OCI-LY7 (cell line): Measurements from ENCODE around the gene IL2RG. TPM values are rescaled to one million over a fixed set of nuclear protein-coding genes. Genes with fewer than 3 reads are reported as not detected.
A peak's percentile ranks its signal among the peaks of the same experiment; 100 is the strongest.

ENCODE experiments used
- BruUV-seq: library from RNA; stranded (reverse); fragments of 400-500 nt; replicated peaks from 2 replicates; lab custom pipeline; 2021; lab: Mats Ljungman, UMichigan
- CTCF ChIA-PET: fragments of 300-600 bp; sonication (Branson Sonifier 250); formaldehyde crosslinking; loops from one replicate; lab custom pipeline; 2022; ENCODE audit warnings: antibody characterized with exemption; ENCODE audit not compliant: unreplicated experiment; lab: Charles Lee
- POLR2A ChIA-PET: fragments of 300-600 bp; sonication (Branson Sonifier 250); formaldehyde crosslinking; loops from one replicate; lab custom pipeline; 2022; ENCODE audit warnings: antibody characterized with exemption; lab: Charles Lee
- DNase-seq: peaks from one replicate; pipeline ENCODE4 v3.0.0-alpha.2; 2015; ENCODE audit warnings: low spot score
- H2AFZ ChIP-seq: fragments of 200-600 bp; sonication (generic), shearing (Covaris generic); 2 replicates; pipeline ENCODE4 v1.6.1; 2014; ENCODE audit warnings: mild to moderate bottlenecking, antibody characterized with exemption, low read length, moderate library complexity
- H3K27ac ChIP-seq: fragments of 200-600 bp; sonication (generic); 2 replicates; pipeline ENCODE4 v1.5.1; 2014; ENCODE audit warnings: mixed run types, low read depth, mild to moderate bottlenecking, moderate library complexity, low read length, inconsistent platforms; ENCODE audit not compliant: poor library complexity, severe bottlenecking
- H3K36me3 ChIP-seq: fragments of 200-600 bp; sonication (generic); 2 replicates; pipeline ENCODE4 v1.6.1; 2014; ENCODE audit warnings: mild to moderate bottlenecking, antibody characterized with exemption, low read length, moderate library complexity, mixed read lengths; ENCODE audit not compliant: insufficient read depth
- H3K4me1 ChIP-seq: fragments of 200-600 bp; sonication (generic); 2 replicates; pipeline ENCODE4 v1.5.1; 2014; ENCODE audit warnings: mild to moderate bottlenecking, low read length; ENCODE audit not compliant: insufficient read depth, poor library complexity, severe bottlenecking
- H3K4me2 ChIP-seq: fragments of 200-600 bp; sonication (generic); 2 replicates; pipeline ENCODE4 v1.6.1; 2014; ENCODE audit warnings: mild to moderate bottlenecking, low read length
- H3K4me3 ChIP-seq: fragments of 200-600 bp; sonication (generic); 2 replicates; pipeline ENCODE4 v1.5.1; 2014; ENCODE audit warnings: mild to moderate bottlenecking, low read depth, low read length; ENCODE audit not compliant: poor library complexity, severe bottlenecking
- H3K79me2 ChIP-seq: fragments of 200-600 bp; sonication (generic); 2 replicates; pipeline ENCODE4 v1.6.1; 2016; ENCODE audit warnings: low read depth, mild to moderate bottlenecking, low read length, moderate library complexity, mixed read lengths; ENCODE audit not compliant: insufficient read depth
- H3K9me2 ChIP-seq: fragments of 200-600 bp; sonication (generic); 2 replicates; pipeline ENCODE4 v1.6.1; 2016; ENCODE audit warnings: mild to moderate bottlenecking, low read length, mixed read lengths; ENCODE audit not compliant: insufficient read depth
- H3K9me3 ChIP-seq: fragments of 200-600 bp; sonication (generic); 2 replicates; pipeline ENCODE4 v1.6.1; 2014; ENCODE audit warnings: mild to moderate bottlenecking, mixed run types, low read length, mixed read lengths
- H4K20me1 ChIP-seq: fragments of 200-600 bp; sonication (generic); 2 replicates; pipeline ENCODE4 v1.6.1; 2014; ENCODE audit warnings: mild to moderate bottlenecking, antibody characterized with exemption, low read length, moderate library complexity, mixed read lengths; ENCODE audit not compliant: insufficient read depth
- CTCF ChIP-seq: fragments of 200-600 bp; sonication (generic); conservative IDR thresholded peaks from 2 replicates; pipeline ENCODE4 v1.5.1; 2014; ENCODE audit warnings: mild to moderate bottlenecking, antibody characterized with exemption, low read length, moderate library complexity, mixed read lengths
- EZH2phosphoT487 ChIP-seq: fragments of 200-600 bp; sonication (generic); IDR thresholded peaks from 2 replicates; pipeline ENCODE4 v1.6.1; 2018; ENCODE audit warnings: low read depth, borderline replicate concordance, mild to moderate bottlenecking, mixed run types, antibody characterized with exemption, low read length, moderate library complexity, mixed read lengths
- intact Hi-C: fragments of 100-400 bp; cut with micrococcal nuclease; formaldehyde crosslinking; loops from one replicate; pipeline ENCODE4 v1.10.0; 2022; ENCODE audit not compliant: unreplicated experiment
- total RNA-seq, 2 experiments: library from RNA; depleted of rRNA in 1 of 2; stranded (reverse); fragments of >200 nt in 1 of 2; shearing (Covaris generic) in 1 of 2; gene quantifications; 2 replicates each; pipeline ENCODE4 v1.2.3, GENCODE V29; 2014 to 2022

IL2RG gene
- total RNA-seq, 2 experiments from 2014 or later, result 21.5 to 33.6 TPM

GRCh38 chrX:71095981-71096759 is 15.2 kb downstream of the IL2RG start:
- Histone ChIP-seq H3K4me3 (peak overlapping the region; percentile 73), H3K4me1 (peaks cover 18% of the 10 kb centered on the region), H3K36me3 (no peaks in the 10 kb centered on the region), H3K9me2 (no peaks in the 10 kb centered on the region), H4K20me1 (no peaks in the 10 kb centered on the region), H3K79me2 (no peaks in the 10 kb centered on the region), H2AFZ (peak overlapping the region; percentile 98), H3K27ac (no peak overlapping the region), H3K4me2 (peak overlapping the region; percentile 93), H3K9me3 (no peaks in the 10 kb centered on the region)
- no peak for DNase-seq
- ChIA-PET POLR2A (interaction anchor here (0.5 to 1.0 kb wide), 2 partner anchors 12 to 22 kb away, joined by 3 read pairs; partner anchors contain the start of gene MED12), CTCF (interaction anchor here (0.6 kb wide), 1 partner anchor 83 kb away, joined by 5 read pairs; no protein-coding TSS in a partner anchor)
- intact Hi-C loops, result no loop called here
- BruUV-seq, result no TSS peak
- TF ChIP-seq EZH2phosphoT487, result no peak
- no peak for TF ChIP-seq CTCF

GRCh38 chrX:71095555-71095980 is 15.8 kb downstream of the IL2RG start, which contains the start of gene FOXO4:
FOXO4 (plus strand) TSS chrX:71095851; CDS start chrX:71096529, 678 bp downstream.
- no TSS peak for BruUV-seq
- intact Hi-C loops, result no loop called here
- peak; percentile 88 for DNase-seq
- H2AFZ ChIP-seq, result peak within 1 kb of the TSS; percentile 98
- ChIA-PET POLR2A (interaction anchor here (0.5 to 1.0 kb wide), 2 partner anchors 11 to 23 kb away, joined by 3 read pairs; partner anchors contain the start of gene MED12), CTCF (interaction anchor here (0.6 kb wide), 1 partner anchor 84 kb away, joined by 5 read pairs; no protein-coding TSS in a partner anchor)
- peak within 1 kb of the TSS; percentile 93 for H3K4me2 ChIP-seq
- no peaks in the 10 kb centered on the region for H3K79me2 ChIP-seq
- H3K27ac ChIP-seq, result no peak within 1 kb of the TSS
- H3K4me3 ChIP-seq, result peak within 1 kb of the TSS; percentile 73
- no peaks in the 10 kb centered on the region for H3K36me3 ChIP-seq
- H3K9me2 ChIP-seq, result no peaks in the 10 kb centered on the region
- H3K4me1 ChIP-seq, result peaks cover 18% of the 10 kb centered on the region
- H3K9me3 ChIP-seq, result no peaks in the 10 kb centered on the region
- TF ChIP-seq EZH2phosphoT487, result no peak
- no peak for TF ChIP-seq CTCF
- no peaks in the 10 kb centered on the region for H4K20me1 ChIP-seq

- H3K9me3 ChIP-seq, result no peaks in the 10 kb centered on the region
- no peak for DNase-seq
- TF ChIP-seq CTCF, result no peak
- no peak for TF ChIP-seq EZH2phosphoT487
- H4K20me1 ChIP-seq, result no peaks in the 10 kb centered on the region
- H3K27ac ChIP-seq, result no peak overlapping the region
- H3K79me2 ChIP-seq, result no peaks in the 10 kb centered on the region
- POLR2A ChIA-PET, result no interaction called here
- intact Hi-C loops, result no loop called here
- H3K36me3 ChIP-seq, result no peaks in the 10 kb centered on the region
- peak overlapping the region; percentile 84 for H3K4me2 ChIP-seq
- CTCF ChIA-PET, result no interaction called here
- peak overlapping the region; percentile 98 for H2AFZ ChIP-seq
- peaks cover 18% of the 10 kb centered on the region for H3K4me1 ChIP-seq
- H3K9me2 ChIP-seq, result no peaks in the 10 kb centered on the region
- H3K4me3 ChIP-seq, result peak overlapping the region; percentile 73
- BruUV-seq, result TSS peak; percentile 91
Measured at GRCh38 chrX:71095033-71095432, 16.3 kb downstream of the IL2RG start.
